Retinal pigment epithelial cell (primary cell): Measurements from ENCODE around the gene GJB3.

Experiments
- DNase-seq: peaks from one replicate; pipeline ENCODE4 v3.0.0-alpha.2; 2010; ENCODE audit warnings: low read depth
- H3K4me3 ChIP-seq: 2 replicates; pipeline ENCODE4 v1.5.1; 2011; ENCODE audit warnings: mild to moderate bottlenecking, low read length, control low read depth, moderate library complexity
- CTCF ChIP-seq: conservative IDR thresholded peaks from 2 replicates; pipeline ENCODE4 v1.5.1; 2011; ENCODE audit warnings: low read depth, low read length, control low read depth, inconsistent platforms

Gene GJB3

GRCh38 chr1:34744851-34745250 is 36.2 kb upstream of the GJB3 start:
- no peak for DNase-seq
- no peak overlapping the region for H3K4me3 ChIP-seq
- TF ChIP-seq CTCF: no peak

- no peak for DNase-seq
- H3K4me3 ChIP-seq: no peak overlapping the region
- TF ChIP-seq CTCF: no peak
These were observed 35.3 kb upstream of the GJB3 start for GRCh38 chr1:34745666-34746065.

- DNase-seq: no peak
These were observed 34.9 kb upstream of the GJB3 start for GRCh38 chr1:34746101-34746500.

GRCh38 chr1:34746785-34747637 is 34.0 kb upstream of the GJB3 start:
- no peak for TF ChIP-seq CTCF
- DNase-seq: no peak
- H3K4me3 ChIP-seq: no peak overlapping the region

More at GRCh38 chr1:34746101-34746500, 34.9 kb upstream of the GJB3 start:
- TF ChIP-seq CTCF: no peak
- H3K4me3 ChIP-seq: no peak overlapping the region

GRCh38 chr1:34747638-34747941 is 33.4 kb upstream of the GJB3 start:
- no peak overlapping the region for H3K4me3 ChIP-seq
- no peak for DNase-seq
- no peak for TF ChIP-seq CTCF

- DNase-seq: no peak
- no peak overlapping the region for H3K4me3 ChIP-seq
- TF ChIP-seq CTCF: no peak
These were observed 31.0 kb upstream of the GJB3 start for GRCh38 chr1:34749992-34750391.

GRCh38 chr1:34750610-34751009 is 30.4 kb upstream of the GJB3 start:
- TF ChIP-seq CTCF: no peak
- no peak overlapping the region for H3K4me3 ChIP-seq
- no peak for DNase-seq
